IgD-negative memory B cell (primary cell): ENCODE measurements around the gene OSBPL3. TPM values are rescaled to one million over a fixed set of nuclear protein-coding genes. Genes with fewer than 3 reads are reported as not detected.
A peak's percentile ranks its signal among the peaks of the same experiment; 100 is the strongest.

Experiments
- H3K27ac Mint-ChIP-seq, 3 donors: one replicate each; pipeline ENCODE4 v1.8.0; 2020 to 2022; ENCODE audit warnings: mild to moderate bottlenecking in 3 of 3, mixed read lengths in 3 of 3, moderate library complexity in 1 of 3
- H3K27me3 Mint-ChIP-seq: one replicate; pipeline ENCODE4 v1.8.0; 2021; ENCODE audit warnings: mixed read lengths
- H3K36me3 Mint-ChIP-seq: one replicate; pipeline ENCODE4 v1.8.0; 2020; ENCODE audit warnings: mild to moderate bottlenecking, mixed read lengths
- H3K4me1 Mint-ChIP-seq, 3 donors: one replicate each; pipeline ENCODE4 v1.8.0; 2020 to 2022; ENCODE audit warnings: mixed read lengths in 3 of 3, mild to moderate bottlenecking in 1 of 3
- H3K4me3 Mint-ChIP-seq, 4 donors: one replicate each; pipeline ENCODE4 v1.8.0; 2020 to 2022; ENCODE audit warnings: mild to moderate bottlenecking in 4 of 4, mixed read lengths in 4 of 4, moderate library complexity in 3 of 4
- H3K9me3 Mint-ChIP-seq, 3 donors: one replicate each; pipeline ENCODE4 v1.8.0; 2020 to 2021; ENCODE audit warnings: mixed read lengths in 3 of 3, mild to moderate bottlenecking in 1 of 3
- polyA plus RNA-seq: library from polyadenylated mRNA; unstranded; fragments of 300-500 nt; fragmentation: Illumina TruSeq; gene quantifications from one replicate; pipeline ENCODE4 v1.2.3, GENCODE V29; 2021

OSBPL3 gene
- polyA plus RNA-seq, 1 donor from 2014 or later, result 13.0 TPM

- peaks cover 12% of the 10 kb centered on the region for H3K36me3 Mint-ChIP-seq
- no peak overlapping the region for H3K4me3 Mint-ChIP-seq
- no peaks in the 10 kb centered on the region for H3K9me3 Mint-ChIP-seq
- no peaks in the 10 kb centered on the region for H3K27me3 Mint-ChIP-seq
- peak overlapping the region in 2 of 3 donors; percentile 36 to 74 for H3K27ac Mint-ChIP-seq
- peaks cover 27 to 29% (median 27%) of the 10 kb centered on the region in 3 donors for H3K4me1 Mint-ChIP-seq
Measured at GRCh38 chr7:24847754-24848153, 132.2 kb downstream of the OSBPL3 start.

GRCh38 chr7:24843821-24844434 is 136.1 kb downstream of the OSBPL3 start:
- H3K27me3 Mint-ChIP-seq, result no peaks in the 10 kb centered on the region
- H3K4me3 Mint-ChIP-seq, result peak overlapping the region; percentile 8 to 68 (median 44)
- H3K36me3 Mint-ChIP-seq, result no peaks in the 10 kb centered on the region
- H3K27ac Mint-ChIP-seq, result peak overlapping the region; percentile 60 to 97 (median 96)
- H3K4me1 Mint-ChIP-seq, result peaks cover 37 to 42% (median 39%) of the 10 kb centered on the region in 3 donors
- no peaks in the 10 kb centered on the region for H3K9me3 Mint-ChIP-seq

- H3K27me3 Mint-ChIP-seq, result no peaks in the 10 kb centered on the region
- H3K4me3 Mint-ChIP-seq, result peak overlapping the region; percentile 10 to 70 (median 41)
- H3K27ac Mint-ChIP-seq, result peak overlapping the region; percentile 60 to 97 (median 96)
- peaks cover 47 to 49% (median 48%) of the 10 kb centered on the region in 3 donors for H3K4me1 Mint-ChIP-seq
- H3K36me3 Mint-ChIP-seq, result peaks cover 3% of the 10 kb centered on the region
- no peaks in the 10 kb centered on the region for H3K9me3 Mint-ChIP-seq
Measured at GRCh38 chr7:24842449-24843241, 137.3 kb downstream of the OSBPL3 start.

GRCh38 chr7:24842029-24842428 is 137.9 kb downstream of the OSBPL3 start:
- peak overlapping the region in 3 of 4 donors; percentile 28 to 70 (median 54) for H3K4me3 Mint-ChIP-seq

GRCh38 chr7:24840563-24840962 is 139.4 kb downstream of the OSBPL3 start:
- no peak overlapping the region for H3K4me3 Mint-ChIP-seq
- H3K4me1 Mint-ChIP-seq, result peaks cover 47 to 50% (median 49%) of the 10 kb centered on the region in 3 donors
- H3K36me3 Mint-ChIP-seq, result peaks cover 3% of the 10 kb centered on the region
- no peaks in the 10 kb centered on the region for H3K9me3 Mint-ChIP-seq
- H3K27ac Mint-ChIP-seq, result no peak overlapping the region
- H3K27me3 Mint-ChIP-seq, result no peaks in the 10 kb centered on the region

More at GRCh38 chr7:24842029-24842428, 137.9 kb downstream of the OSBPL3 start:
- H3K27ac Mint-ChIP-seq, result peak overlapping the region; percentile 60 to 97 (median 96)
- H3K36me3 Mint-ChIP-seq, result peaks cover 3% of the 10 kb centered on the region
- H3K27me3 Mint-ChIP-seq, result no peaks in the 10 kb centered on the region
- H3K4me1 Mint-ChIP-seq, result peaks cover 49 to 52% (median 50%) of the 10 kb centered on the region in 3 donors
- H3K9me3 Mint-ChIP-seq, result no peaks in the 10 kb centered on the region

GRCh38 chr7:24836084-24836483 is 143.9 kb downstream of the OSBPL3 start:
- peaks cover 48 to 59% (median 53%) of the 10 kb centered on the region in 3 donors for H3K4me1 Mint-ChIP-seq
- peaks cover 3% of the 10 kb centered on the region for H3K36me3 Mint-ChIP-seq
- H3K9me3 Mint-ChIP-seq, result no peaks in the 10 kb centered on the region
- H3K4me3 Mint-ChIP-seq, result peak overlapping the region; percentile 1 to 98 (median 34)
- H3K27ac Mint-ChIP-seq, result peak overlapping the region; percentile 83 to 99 (median 98)
- no peaks in the 10 kb centered on the region for H3K27me3 Mint-ChIP-seq

GRCh38 chr7:24835643-24836042 is 144.3 kb downstream of the OSBPL3 start:
- Mint-ChIP-seq H3K27me3 (no peaks in the 10 kb centered on the region), H3K4me1 (peaks cover 51 to 60% (median 55%) of the 10 kb centered on the region in 3 donors), H3K27ac (peak overlapping the region; percentile 83 to 99 (median 98)), H3K36me3 (peaks cover 3% of the 10 kb centered on the region), H3K4me3 (peak overlapping the region in 2 of 4 donors; percentile 59 to 98), H3K9me3 (no peaks in the 10 kb centered on the region)

- H3K27ac Mint-ChIP-seq, result peak overlapping the region; percentile 83 to 99 (median 98)
- H3K4me3 Mint-ChIP-seq, result peak overlapping the region; percentile 84 to 98 (median 88)
- peaks cover 57 to 69% (median 58%) of the 10 kb centered on the region in 3 donors for H3K4me1 Mint-ChIP-seq
- H3K9me3 Mint-ChIP-seq, result no peaks in the 10 kb centered on the region
- no peaks in the 10 kb centered on the region for H3K27me3 Mint-ChIP-seq
- H3K36me3 Mint-ChIP-seq, result peaks cover 3% of the 10 kb centered on the region
Measured at GRCh38 chr7:24834128-24834798, 145.7 kb downstream of the OSBPL3 start.

GRCh38 chr7:24833549-24833948 is 146.4 kb downstream of the OSBPL3 start:
- peaks cover 58 to 71% (median 58%) of the 10 kb centered on the region in 3 donors for H3K4me1 Mint-ChIP-seq
- peak overlapping the region; percentile 83 to 99 (median 98) for H3K27ac Mint-ChIP-seq
- no peaks in the 10 kb centered on the region for H3K27me3 Mint-ChIP-seq
- H3K4me3 Mint-ChIP-seq, result peak overlapping the region; percentile 84 to 98 (median 88)
- no peaks in the 10 kb centered on the region for H3K9me3 Mint-ChIP-seq
- H3K36me3 Mint-ChIP-seq, result peaks cover 6% of the 10 kb centered on the region

- Mint-ChIP-seq H3K27ac (peak overlapping the region in 2 of 3 donors; percentile 49 to 98), H3K4me3 (peak overlapping the region in 2 of 4 donors; percentile 24 to 39), H3K9me3 (no peaks in the 10 kb centered on the region), H3K4me1 (peaks cover 48 to 72% (median 56%) of the 10 kb centered on the region in 3 donors), H3K36me3 (peaks cover 8% of the 10 kb centered on the region), H3K27me3 (no peaks in the 10 kb centered on the region)
Measured at GRCh38 chr7:24831240-24831639, 148.7 kb downstream of the OSBPL3 start.

GRCh38 chr7:24830440-24831050 is 149.4 kb downstream of the OSBPL3 start:
- Mint-ChIP-seq H3K9me3 (no peaks in the 10 kb centered on the region), H3K4me3 (peak overlapping the region in 1 of 4 donors; percentile 24), H3K4me1 (peaks cover 51 to 72% (median 56%) of the 10 kb centered on the region in 3 donors), H3K27me3 (no peaks in the 10 kb centered on the region), H3K36me3 (peaks cover 8% of the 10 kb centered on the region), H3K27ac (peak overlapping the region in 2 of 3 donors; percentile 49 to 98)

- no peak overlapping the region for H3K4me3 Mint-ChIP-seq
- H3K36me3 Mint-ChIP-seq, result peaks cover 8% of the 10 kb centered on the region
- H3K4me1 Mint-ChIP-seq, result peaks cover 54 to 73% (median 60%) of the 10 kb centered on the region in 3 donors
- peak overlapping the region in 1 of 3 donors; percentile 15 for H3K27ac Mint-ChIP-seq
- H3K27me3 Mint-ChIP-seq, result no peaks in the 10 kb centered on the region
- H3K9me3 Mint-ChIP-seq, result no peaks in the 10 kb centered on the region
Measured at GRCh38 chr7:24829787-24830186, 150.2 kb downstream of the OSBPL3 start.

- Mint-ChIP-seq H3K9me3 (no peaks in the 10 kb centered on the region), H3K4me1 (peaks cover 52 to 70% (median 63%) of the 10 kb centered on the region in 3 donors), H3K36me3 (peaks cover 8% of the 10 kb centered on the region), H3K4me3 (no peak overlapping the region), H3K27me3 (no peaks in the 10 kb centered on the region), H3K27ac (peak overlapping the region in 1 of 3 donors; percentile 67)
Measured at GRCh38 chr7:24828891-24829661, 150.9 kb downstream of the OSBPL3 start.

- H3K4me3 Mint-ChIP-seq, result no peak overlapping the region
- no peaks in the 10 kb centered on the region for H3K9me3 Mint-ChIP-seq
- peaks cover 44 to 61% (median 60%) of the 10 kb centered on the region in 3 donors for H3K4me1 Mint-ChIP-seq
- H3K27me3 Mint-ChIP-seq, result no peaks in the 10 kb centered on the region
- peaks cover 14% of the 10 kb centered on the region for H3K36me3 Mint-ChIP-seq
- peak overlapping the region in 1 of 3 donors; percentile 61 for H3K27ac Mint-ChIP-seq
Measured at GRCh38 chr7:24827589-24827988, 152.4 kb downstream of the OSBPL3 start.
